Nephron progenitor cell (in vitro differentiated cells): ENCODE measurements around the gene INTS11.

ENCODE experiments used
- DNase-seq: peaks from one replicate; pipeline ENCODE4 v3.0.0; 2021
- H3K27ac Mint-ChIP-seq: 2 replicates; pipeline ENCODE4 v1.8.0; 2021; ENCODE audit warnings: mild to moderate bottlenecking, moderate library complexity, mixed read lengths
- H3K27me3 Mint-ChIP-seq: 2 replicates; pipeline ENCODE4 v1.8.0; 2021; ENCODE audit warnings: mild to moderate bottlenecking, low read depth, mixed read lengths; ENCODE audit not compliant: poor library complexity
- H3K36me3 Mint-ChIP-seq: 2 replicates; pipeline ENCODE4 v1.8.0; 2021; ENCODE audit warnings: low read depth, mixed read lengths
- H3K4me1 Mint-ChIP-seq: 2 replicates; pipeline ENCODE4 v1.8.0; 2021; ENCODE audit warnings: mixed read lengths
- H3K4me3 Mint-ChIP-seq: 2 replicates; pipeline ENCODE4 v1.8.0; 2021; ENCODE audit warnings: mild to moderate bottlenecking, moderate library complexity, mixed read lengths
- H3K9me3 Mint-ChIP-seq: 2 replicates; pipeline ENCODE4 v1.8.0; 2021; ENCODE audit warnings: mild to moderate bottlenecking, moderate library complexity, mixed read lengths
- CTCF ChIP-seq: fragments of 200-600 bp; sonication (generic); IDR thresholded peaks from 2 replicates; pipeline ENCODE4 v1.5.0; 2021; ENCODE audit warnings: antibody characterized with exemption

Gene INTS11

GRCh38 chr1:1333551-1334241 lies 9.2 kb upstream of the INTS11 start:
- H3K36me3 Mint-ChIP-seq = peaks cover 4% of the 10 kb centered on the region

GRCh38 chr1:1332774-1333480 lies 8.5 kb upstream of the INTS11 start:
- H3K36me3 Mint-ChIP-seq = peaks cover 4% of the 10 kb centered on the region
- no peak for TF ChIP-seq CTCF
- no peak overlapping the region for H3K4me3 Mint-ChIP-seq
- no peaks in the 10 kb centered on the region for H3K27me3 Mint-ChIP-seq
- DNase-seq = no peak
- H3K4me1 Mint-ChIP-seq = peaks cover 4% of the 10 kb centered on the region
- no peak overlapping the region for H3K27ac Mint-ChIP-seq
- H3K9me3 Mint-ChIP-seq = no peaks in the 10 kb centered on the region

More at GRCh38 chr1:1333551-1334241, 9.2 kb upstream of the INTS11 start:
- Mint-ChIP-seq H3K27ac (no peak overlapping the region), H3K4me1 (peaks cover 4% of the 10 kb centered on the region), H3K4me3 (no peak overlapping the region), H3K27me3 (no peaks in the 10 kb centered on the region), H3K9me3 (no peaks in the 10 kb centered on the region)
- no peak for TF ChIP-seq CTCF
- no peak for DNase-seq

- DNase-seq = no peak
- no peak for TF ChIP-seq CTCF
- H3K4me1 Mint-ChIP-seq = peaks cover 4% of the 10 kb centered on the region
- H3K4me3 Mint-ChIP-seq = no peak overlapping the region
- no peaks in the 10 kb centered on the region for H3K27me3 Mint-ChIP-seq
- no peak overlapping the region for H3K27ac Mint-ChIP-seq
- peaks cover 4% of the 10 kb centered on the region for H3K36me3 Mint-ChIP-seq
- H3K9me3 Mint-ChIP-seq = no peaks in the 10 kb centered on the region
Measured at GRCh38 chr1:1332031-1332755, 7.7 kb upstream of the INTS11 start.

- Mint-ChIP-seq H3K27ac (peak within 1 kb of the TSS; percentile 57), H3K27me3 (no peaks in the 10 kb centered on the region), H3K36me3 (peaks cover 4% of the 10 kb centered on the region), H3K4me3 (no peak within 1 kb of the TSS), H3K4me1 (peaks cover 4% of the 10 kb centered on the region), H3K9me3 (no peaks in the 10 kb centered on the region)
- DNase-seq = no peak
- no peak for TF ChIP-seq CTCF
Measured at GRCh38 chr1:1331068-1331965, 6.9 kb upstream of the INTS11 start, which contains the start of gene TAS1R3. Gene TAS1R3 (plus strand): TSS chr1:1331280. CDS start chr1:1331346, 66 bp downstream.

GRCh38 chr1:1330366-1331067 lies 6.1 kb upstream of the INTS11 start:
- no peak for TF ChIP-seq CTCF
- H3K9me3 Mint-ChIP-seq = no peaks in the 10 kb centered on the region
- peaks cover 4% of the 10 kb centered on the region for H3K36me3 Mint-ChIP-seq
- no peak for DNase-seq
- H3K27ac Mint-ChIP-seq = peak overlapping the region; percentile 57
- H3K4me1 Mint-ChIP-seq = peaks cover 4% of the 10 kb centered on the region
- no peaks in the 10 kb centered on the region for H3K27me3 Mint-ChIP-seq
- no peak overlapping the region for H3K4me3 Mint-ChIP-seq
